Ovary (tissue), 9 donors: ENCODE measurements around the gene GDPGP1. TPM values are rescaled to one million over a fixed set of nuclear protein-coding genes. Genes with fewer than 3 reads are reported as not detected.
A peak's percentile ranks its signal among the peaks of the same experiment; 100 is the strongest.
"Not testable (repeated sequence)": the region's sequence is repeated elsewhere in the genome, so short reads cannot be mapped to it uniquely, and the experiment has no call there.

Experiments used
- DNase-seq, 5 donors: peaks; one replicate each; pipeline ENCODE4 v3.0.0-alpha.2; 2019 to 2020
- H3K27ac ChIP-seq, 2 donors: fragments of 200-600 bp; one replicate each; pipeline versions ENCODE4 v1.5.1 to v1.8.0; 2019 to 2022
- H3K27me3 ChIP-seq: fragments of 200-600 bp; one replicate; pipeline ENCODE4 v1.8.0; 2022
- H3K36me3 ChIP-seq: fragments of 200-600 bp; sonication (generic); one replicate; pipeline ENCODE4 v1.5.1; 2019
- H3K4me1 ChIP-seq: one replicate; pipeline ENCODE4 v1.8.1; 2013; ENCODE audit warnings: mild to moderate bottlenecking, moderate library complexity; ENCODE audit not compliant: insufficient read depth
- H3K4me3 ChIP-seq: fragments of 200-600 bp; sonication (generic); one replicate; pipeline ENCODE4 v1.5.1; 2017
- H3K9me3 ChIP-seq, 2 donors: fragments of 200-600 bp in 1 of 2; sonication (generic) in 1 of 2; one replicate each; pipeline versions ENCODE4 v1.5.1 to v1.8.1; 2013 to 2019; ENCODE audit warnings: mild to moderate bottlenecking in 1 of 2, moderate library complexity in 1 of 2
- EP300 ChIP-seq: sonication (generic); formaldehyde crosslinking; IDR thresholded peaks from one replicate; pipeline ENCODE4 v1.6.1; 2017; ENCODE audit warnings: antibody characterized with exemption
- POLR2A ChIP-seq: fragments of 450-650 bp; IDR thresholded peaks from one replicate; pipeline ENCODE4 v1.6.1; 2017; ENCODE audit warnings: antibody characterized with exemption, mild to moderate bottlenecking, moderate library complexity
- WGBS, 3 donors: extraction: QIAGEN DNeasy Blood & Tissue Kit in 1 of 3; methylation state at CpG; one replicate each; pipeline versions ENCODE4 v1.1.5 to v1.1.7; 2013 to 2017; 5-methylcytosine and 5-hydroxymethylcytosine counted together
- intact Hi-C, 4 donors: fragments of 100-400 bp; cut with DNase I; formaldehyde crosslinking; loops; one replicate each; pipeline versions ENCODE4 v1.11.0 to v1.15.1; 2022 to 2023
- polyA plus RNA-seq, 2 donors: library from polyadenylated mRNA; stranded (reverse); fragments of 200-250 nt in 1 of 2; fragments of 350-450 nt in 1 of 2; fragmentation: Illumina TruSeq in 1 of 2; extraction: RNeasy Lipid Tissue Mini Kit (QIAGEN cat#74804) in 1 of 2; gene quantifications; one replicate each; pipeline ENCODE4 v1.2.3, GENCODE V29; 2013 to 2014
- total RNA-seq, 7 donors: library from RNA; depleted of rRNA in 2 of 7; stranded (reverse); fragments of >200 nt in 2 of 7; fragmentation: NEBNext Ultra II Directional in 3 of 7; extraction: Animal tissue kit (Norgen Biotek cat#: 25700) in 3 of 7; gene quantifications; one replicate each; pipeline versions ENCODE4 v1.1.0 to v1.2.4, GENCODE V29; 2016 to 2023
- TF ChIP-seq, protein P1 (sequence below), 3 donors: fragments of 450-650 bp in 2 of 3; fragments of 200-600 bp in 1 of 3; IDR thresholded peaks; one replicate each; pipeline versions ENCODE4 v1.5.1 to v1.8.0; 2016 to 2022; ENCODE audit warnings: antibody characterized with exemption in 3 of 3, mild to moderate bottlenecking in 1 of 3
- donor health status: DM: no; HTN: no; CAD: no; lungs with moderate emphysema.
- donor health status: DM: no; HTN: no; CAD: no.
- donor health status: Bipolar disorder and iron deficiency.
- donor health status: DM: yes; HTN: yes; CAD: no.
- donor health status: DM: no; HTN: no; CAD: no.
- donor health status: DM: yes; HTN: yes; CAD: no.

Gene GDPGP1
- total and polyA plus RNA-seq, 9 donors = 2.0 to 9.3 (median 5.8) TPM

DNA sequence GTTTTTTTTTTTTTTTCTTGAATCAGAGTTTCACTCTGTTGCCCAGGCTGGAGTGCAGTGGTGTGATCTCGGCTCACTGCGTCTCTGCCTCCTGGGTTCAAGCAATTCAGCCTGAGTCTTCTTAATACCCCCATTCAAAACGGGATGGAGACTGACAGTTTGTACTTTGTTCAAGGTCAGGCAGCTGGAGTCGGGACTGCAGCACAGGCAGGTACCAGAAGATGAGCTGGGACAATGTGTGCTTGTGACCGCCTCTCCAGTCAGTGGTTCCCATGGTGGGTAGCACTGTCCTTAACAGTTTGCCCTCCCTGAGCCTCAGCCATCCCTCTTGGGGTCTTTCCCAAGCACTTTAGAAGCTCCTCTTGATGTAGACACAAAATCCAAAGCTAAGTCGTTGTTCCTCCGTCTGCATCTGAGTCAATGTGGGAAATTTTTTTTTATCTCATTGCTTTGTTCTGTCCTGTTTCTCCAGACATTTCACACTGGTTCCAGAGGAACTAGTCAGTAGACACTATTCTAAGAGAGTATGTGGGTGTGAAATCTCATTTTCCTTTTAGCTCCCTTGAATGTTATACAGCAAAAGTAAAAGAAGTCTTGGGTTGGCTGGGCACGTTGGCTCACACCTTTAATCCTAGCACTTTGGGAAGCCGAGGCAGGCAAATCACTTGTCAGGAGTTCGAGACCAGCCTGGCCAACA is 10.1 kb downstream of the GDPGP1 start:
- TF ChIP-seq POLR2A = no peak
- no peak for TF ChIP-seq EP300
- no peak for DNase-seq
- WGBS, 3 donors = 57 to 64% (median 58%) methylated on average over 10 of the region's 10 CpGs
- H3K36me3 ChIP-seq = no peaks in the 10 kb centered on the region
- H3K4me3 ChIP-seq = no peak overlapping the region
- no peaks in the 10 kb centered on the region for H3K27me3 ChIP-seq
- intact Hi-C loops = no loop called here
- H3K27ac ChIP-seq = no peak overlapping the region
- peaks cover 2% of the 10 kb centered on the region for H3K4me1 ChIP-seq
- H3K9me3 ChIP-seq = no peaks in the 10 kb centered on the region

DNA sequence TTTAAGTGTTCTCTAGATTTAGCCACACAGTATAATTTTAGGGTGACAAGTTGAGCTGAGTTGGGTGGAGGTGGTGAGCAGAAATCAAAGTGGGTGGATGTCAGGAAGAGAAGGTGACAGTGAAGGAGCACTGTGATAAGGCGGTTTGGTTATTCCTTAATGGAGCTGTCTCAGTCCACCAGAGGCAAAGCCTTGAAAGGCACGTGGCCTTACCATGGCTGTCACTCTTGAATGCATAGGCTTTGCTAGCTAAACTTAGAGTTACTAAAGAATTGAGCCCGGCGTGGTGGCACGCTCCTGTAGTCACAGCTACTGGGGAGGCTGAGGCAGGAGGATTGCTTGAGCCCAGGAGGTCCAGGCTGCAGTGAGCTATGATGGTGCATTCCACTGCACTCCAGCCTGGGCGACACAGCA is 14.8 kb downstream of the GDPGP1 start:
- peak overlapping the region in 1 of 2 donors; percentile 18 for H3K27ac ChIP-seq
- intact Hi-C loops = no loop called here
- peaks cover 2% of the 10 kb centered on the region for H3K4me1 ChIP-seq
- H3K27me3 ChIP-seq = no peaks in the 10 kb centered on the region
- H3K4me3 ChIP-seq = peak overlapping the region; percentile 57
- TF ChIP-seq, protein P1, sequence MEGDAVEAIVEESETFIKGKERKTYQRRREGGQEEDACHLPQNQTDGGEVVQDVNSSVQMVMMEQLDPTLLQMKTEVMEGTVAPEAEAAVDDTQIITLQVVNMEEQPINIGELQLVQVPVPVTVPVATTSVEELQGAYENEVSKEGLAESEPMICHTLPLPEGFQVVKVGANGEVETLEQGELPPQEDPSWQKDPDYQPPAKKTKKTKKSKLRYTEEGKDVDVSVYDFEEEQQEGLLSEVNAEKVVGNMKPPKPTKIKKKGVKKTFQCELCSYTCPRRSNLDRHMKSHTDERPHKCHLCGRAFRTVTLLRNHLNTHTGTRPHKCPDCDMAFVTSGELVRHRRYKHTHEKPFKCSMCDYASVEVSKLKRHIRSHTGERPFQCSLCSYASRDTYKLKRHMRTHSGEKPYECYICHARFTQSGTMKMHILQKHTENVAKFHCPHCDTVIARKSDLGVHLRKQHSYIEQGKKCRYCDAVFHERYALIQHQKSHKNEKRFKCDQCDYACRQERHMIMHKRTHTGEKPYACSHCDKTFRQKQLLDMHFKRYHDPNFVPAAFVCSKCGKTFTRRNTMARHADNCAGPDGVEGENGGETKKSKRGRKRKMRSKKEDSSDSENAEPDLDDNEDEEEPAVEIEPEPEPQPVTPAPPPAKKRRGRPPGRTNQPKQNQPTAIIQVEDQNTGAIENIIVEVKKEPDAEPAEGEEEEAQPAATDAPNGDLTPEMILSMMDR (IDR thresholded peaks at IDR 0.05) = no peak
- TF ChIP-seq POLR2A = no peak
- TF ChIP-seq EP300 = no peak
- WGBS, 3 donors = 64 to 72% (median 66%) methylated on average over 6 of the region's 6 CpGs
- no peaks in the 10 kb centered on the region for H3K9me3 ChIP-seq
- H3K36me3 ChIP-seq = no peaks in the 10 kb centered on the region
- no peak for DNase-seq

DNA sequence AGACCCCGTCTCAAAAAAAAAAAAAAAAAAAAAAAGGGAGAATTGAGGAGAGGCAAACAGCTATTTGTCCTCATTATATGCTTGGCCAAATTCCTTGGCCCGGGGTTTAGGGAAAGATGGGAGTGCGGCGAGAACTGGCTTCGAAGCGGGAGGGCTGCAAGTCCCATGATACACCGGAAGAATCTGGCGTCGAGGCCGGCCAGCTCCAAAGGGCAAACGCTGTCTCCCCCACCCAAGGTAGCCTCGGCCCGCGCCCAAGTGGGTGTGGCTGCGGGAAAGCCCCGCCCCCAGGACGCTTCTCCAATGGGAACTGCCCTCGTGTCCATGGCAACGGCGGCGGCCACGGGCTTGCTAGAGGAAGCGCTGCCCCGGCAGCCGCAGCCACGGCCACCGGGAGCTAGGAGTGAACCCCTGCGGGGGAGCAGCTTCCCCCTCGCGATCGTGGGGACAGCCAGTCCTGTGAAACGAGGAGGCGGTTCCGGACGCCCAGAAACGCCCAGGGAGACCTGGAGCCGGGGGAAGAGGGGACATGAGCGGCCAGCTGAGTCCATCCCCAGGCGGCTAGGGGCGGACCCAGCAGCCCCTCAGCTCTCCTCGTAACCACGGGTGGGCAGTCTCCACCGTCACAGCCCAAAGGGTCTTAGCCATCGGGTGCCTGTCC is 15.3 kb downstream of the GDPGP1 start, which contains the start of gene TTLL13:
TSS of gene TTLL13 (plus strand) at position 354 of the 661 bp plus-strand sequence. CDS start 1,075 bp downstream, outside the sequence.
- Histone ChIP-seq H3K4me3 (peak within 1 kb of the TSS; percentile 57), H3K9me3 (no peaks in the 10 kb centered on the region), H3K4me1 (peaks cover 2% of the 10 kb centered on the region), H3K27me3 (no peaks in the 10 kb centered on the region), H3K36me3 (no peaks in the 10 kb centered on the region), H3K27ac (peak within 1 kb of the TSS in 1 of 2 donors; percentile 18)
- DNase-seq = peak; percentile 96 to 100 (median 97)
- 0% methylated on average over 41 to 44 of the region's 44 CpGs for WGBS, 3 donors
- TF ChIP-seq POLR2A = peak; percentile 38
- TF ChIP-seq, protein P1 (IDR thresholded peaks at IDR 0.05) = no peak
- intact Hi-C loops = no loop called here

DNA sequence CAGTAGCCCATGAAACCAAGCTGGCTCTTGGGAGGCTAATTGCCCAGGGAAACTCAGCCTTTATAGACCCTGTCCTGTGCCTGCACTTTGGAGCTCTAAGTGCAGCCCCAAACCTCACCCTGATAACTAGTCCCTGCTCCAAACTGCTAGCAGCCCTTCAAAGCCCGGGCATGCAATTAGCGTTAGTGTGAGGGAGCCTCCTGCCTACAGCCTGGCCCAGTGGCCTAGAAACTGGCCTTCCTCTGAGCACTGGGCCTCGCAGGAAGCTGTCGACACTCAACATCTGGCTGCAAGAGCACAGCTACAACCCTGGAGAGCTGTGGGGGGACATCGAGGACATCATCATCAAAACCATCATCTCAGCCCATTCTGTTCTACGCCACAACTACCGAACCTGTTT is 23.8 kb downstream of the GDPGP1 start:
- H3K9me3 ChIP-seq = no peaks in the 10 kb centered on the region
- intact Hi-C loops = no loop called here
- H3K4me3 ChIP-seq = no peak overlapping the region
- H3K36me3 ChIP-seq = no peaks in the 10 kb centered on the region
- no peaks in the 10 kb centered on the region for H3K27me3 ChIP-seq
- 68 to 72% (median 70%) methylated on average over 7 of the region's 7 CpGs for WGBS, 3 donors
- no peak overlapping the region for H3K27ac ChIP-seq
- TF ChIP-seq, protein P1 (IDR thresholded peaks at IDR 0.05) = no peak
- TF ChIP-seq EP300 (no peak), POLR2A (no peak)
- DNase-seq = peak in 1 of 5 donors; percentile 16
- no peaks in the 10 kb centered on the region for H3K4me1 ChIP-seq

DNA sequence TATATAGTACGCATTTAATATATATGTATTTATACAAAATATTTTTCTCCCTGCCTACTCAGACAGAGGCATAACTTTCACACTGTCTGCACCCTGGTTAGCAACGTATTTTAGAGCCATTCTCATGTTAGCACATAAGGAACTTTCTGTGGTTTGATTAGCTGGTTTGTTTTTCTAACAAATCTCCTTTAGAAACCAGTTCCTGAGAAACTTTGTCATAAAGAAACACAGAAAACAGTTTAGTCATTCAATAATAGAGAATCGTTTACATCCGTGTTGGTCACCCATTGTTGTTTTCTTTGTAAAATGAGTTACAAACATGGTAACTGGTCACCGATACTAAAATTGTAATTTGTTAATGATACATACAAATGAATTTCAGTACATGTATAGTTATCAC is 25.5 kb downstream of the GDPGP1 start:
- H3K9me3 ChIP-seq = no peaks in the 10 kb centered on the region
- no peak for TF ChIP-seq POLR2A
- TF ChIP-seq EP300 = no peak
- TF ChIP-seq, protein P1 (IDR thresholded peaks at IDR 0.05) = no peak
- no peaks in the 10 kb centered on the region for H3K36me3 ChIP-seq
- peaks cover 1% of the 10 kb centered on the region for H3K4me1 ChIP-seq
- no peak for DNase-seq
- intact Hi-C loops = no loop called here
- H3K27me3 ChIP-seq = no peaks in the 10 kb centered on the region
- 82 to 85% (median 84%) methylated on average over 5 of the region's 5 CpGs for WGBS, 3 donors
- H3K27ac ChIP-seq = no peak overlapping the region
- H3K4me3 ChIP-seq = no peak overlapping the region

DNA sequence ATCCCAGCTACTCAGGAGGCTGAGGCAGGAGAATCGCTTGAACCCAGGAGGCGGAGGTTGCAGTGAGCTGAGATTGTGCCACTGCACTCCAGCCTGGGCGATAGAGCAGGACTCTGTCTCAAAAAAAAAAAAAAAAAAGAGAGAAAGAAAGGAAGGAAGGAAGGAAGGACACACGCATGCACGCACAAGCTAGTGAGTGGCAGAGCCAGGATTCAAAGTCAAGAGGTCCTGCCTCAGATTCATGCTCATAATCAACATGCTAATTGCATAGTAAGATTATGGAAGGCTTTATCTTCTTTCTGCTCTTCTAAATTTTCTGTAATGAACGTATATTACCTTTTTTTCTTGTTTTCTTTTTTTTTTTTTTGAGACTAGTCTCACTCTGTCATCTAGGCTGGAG is 26.7 kb downstream of the GDPGP1 start:
- 84 to 86% (median 85%) methylated on average over 6 of the region's 6 CpGs for WGBS, 3 donors
- H3K27ac ChIP-seq, H3K9me3 ChIP-seq, intact Hi-C loops, H3K4me3 ChIP-seq, DNase-seq, H3K36me3 ChIP-seq, H3K27me3 ChIP-seq, H3K4me1 ChIP-seq: not testable (repeated sequence)
